Mucosa of stomach (tissue), 1 donor: ENCODE data around the gene SMC1B.
A peak's percentile ranks its signal among the peaks of the same experiment; 100 is the strongest.

ENCODE experiments used
- H3K27me3 ChIP-seq: one replicate; pipeline ENCODE4 v1.7.0; 2013; ENCODE audit warnings: mild to moderate bottlenecking, low read length; ENCODE audit not compliant: control insufficient read depth, insufficient read depth
- H3K36me3 ChIP-seq: one replicate; pipeline ENCODE4 v1.7.0; 2013; ENCODE audit warnings: low read length; ENCODE audit not compliant: control insufficient read depth, insufficient read depth
- H3K4me1 ChIP-seq: one replicate; pipeline ENCODE4 v1.7.0; 2013; ENCODE audit warnings: mild to moderate bottlenecking, low read length; ENCODE audit not compliant: control insufficient read depth, insufficient read depth
- H3K4me3 ChIP-seq: one replicate; pipeline ENCODE4 v1.7.0; 2013; ENCODE audit warnings: low read length
- H3K9ac ChIP-seq: one replicate; pipeline ENCODE4 v1.7.0; 2013; ENCODE audit warnings: mild to moderate bottlenecking, low read length, moderate library complexity
- H3K9me3 ChIP-seq: one replicate; pipeline ENCODE4 v1.7.0; 2013; ENCODE audit warnings: mild to moderate bottlenecking, low read length, moderate library complexity; ENCODE audit not compliant: control insufficient read depth
- donor health status: Pancreatic carcinoma.

Gene SMC1B

DNA sequence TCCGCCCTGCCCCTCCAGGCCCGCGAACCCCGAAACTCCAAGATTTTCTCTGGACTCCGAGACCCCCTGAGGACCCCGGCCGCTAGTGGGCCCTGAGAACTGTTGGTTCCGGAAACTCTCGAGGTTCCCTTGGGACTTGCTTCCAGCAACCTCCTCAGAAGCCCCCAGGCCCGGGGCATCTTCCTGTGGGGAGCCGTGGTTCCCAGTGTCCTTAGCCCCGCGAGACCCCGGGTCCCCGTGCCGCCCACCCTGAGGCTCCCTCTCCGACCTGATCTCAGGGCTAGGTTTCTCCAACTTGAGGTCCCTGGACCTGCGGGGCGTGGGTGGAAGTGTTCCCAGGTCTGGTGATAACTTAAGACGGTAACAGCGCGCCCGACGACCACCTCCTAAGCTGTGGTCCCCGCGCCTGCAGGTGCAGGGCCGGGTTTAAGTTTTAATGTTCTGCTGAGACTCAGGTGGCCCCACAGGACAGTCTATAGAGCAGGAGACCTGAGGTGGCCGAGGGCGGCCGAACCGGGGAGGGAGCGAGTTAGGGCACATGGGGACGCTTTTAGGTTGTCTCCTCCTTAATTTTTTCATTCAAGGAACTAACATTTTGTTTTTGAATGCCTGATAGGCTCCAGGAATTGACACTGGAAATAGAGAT lies 102.9 kb downstream of the SMC1B start:
- Histone ChIP-seq H3K9me3 (no peaks in the 10 kb centered on the region), H3K4me3 (peak overlapping the region; percentile 51), H3K36me3 (no peaks in the 10 kb centered on the region), H3K27me3 (no peaks in the 10 kb centered on the region), H3K4me1 (peaks cover 46% of the 10 kb centered on the region), H3K9ac (peak overlapping the region; percentile 80)

- no peaks in the 10 kb centered on the region for H3K27me3 ChIP-seq
- H3K9me3 ChIP-seq = no peaks in the 10 kb centered on the region
- H3K36me3 ChIP-seq = no peaks in the 10 kb centered on the region
- H3K4me1 ChIP-seq = peaks cover 39% of the 10 kb centered on the region
- H3K9ac ChIP-seq = peak within 1 kb of the TSS; percentile 80
- H3K4me3 ChIP-seq = peak within 1 kb of the TSS; percentile 54
Observed at GRCh38 chr22:45309422-45310227, 103.8 kb downstream of the SMC1B start, which contains the start of gene FAM118A. TSS of gene FAM118A (plus strand) at chr22:45309934. CDS start at chr22:45322380, 12,446 bp downstream.

DNA sequence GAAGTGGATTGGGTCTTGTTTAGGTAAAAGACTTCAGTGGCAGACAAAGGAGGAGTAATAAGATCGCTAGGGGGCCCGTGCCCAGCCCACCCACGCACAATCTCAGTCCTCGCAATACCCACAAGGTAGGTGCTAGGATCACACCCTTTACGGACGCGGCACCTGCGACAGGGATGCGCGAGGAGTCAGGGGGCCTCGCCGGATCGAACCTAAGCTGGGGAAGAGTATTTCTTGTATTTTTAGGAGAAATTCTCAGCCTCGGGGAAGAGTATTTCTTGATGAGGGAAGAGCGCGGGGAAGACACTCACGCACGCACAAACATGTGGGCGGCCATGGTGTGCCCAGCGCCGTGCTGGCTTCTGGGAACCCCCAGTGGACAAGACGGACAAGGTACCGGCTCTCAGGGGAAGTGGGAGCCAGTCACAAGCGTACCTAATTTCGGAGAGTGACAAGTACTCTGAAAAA lies 104.4 kb downstream of the SMC1B start:
- H3K4me3 ChIP-seq = peak overlapping the region; percentile 54
- H3K9me3 ChIP-seq = no peaks in the 10 kb centered on the region
- no peaks in the 10 kb centered on the region for H3K36me3 ChIP-seq
- H3K27me3 ChIP-seq = no peaks in the 10 kb centered on the region
- peaks cover 33% of the 10 kb centered on the region for H3K4me1 ChIP-seq
- peak overlapping the region; percentile 77 for H3K9ac ChIP-seq

DNA sequence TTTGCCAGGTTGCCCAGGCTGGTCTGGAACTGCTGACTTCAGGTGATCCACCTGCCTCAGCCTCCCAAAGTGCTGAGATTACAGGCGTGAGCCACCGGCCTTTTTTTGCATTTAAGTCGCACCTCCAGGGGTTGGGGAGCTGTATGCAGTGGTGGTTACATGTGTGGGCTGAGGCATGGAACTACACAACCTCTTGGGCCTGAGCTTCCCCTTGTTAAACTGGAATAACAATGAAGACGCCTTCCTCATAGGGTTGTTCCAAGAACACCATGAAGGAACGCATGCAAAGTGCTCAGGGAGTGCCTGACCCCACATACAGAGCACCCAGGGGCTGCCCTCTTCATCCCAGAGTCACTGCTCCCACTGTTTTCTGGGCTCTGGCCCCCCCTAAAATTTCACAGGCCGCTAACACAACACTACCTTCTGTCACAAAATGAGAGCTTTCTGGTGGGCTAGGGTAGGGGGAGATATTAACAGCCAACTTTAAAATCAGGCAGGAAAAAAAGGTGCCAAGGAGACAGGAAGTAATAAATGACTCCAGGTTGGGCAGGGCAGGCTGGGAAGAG lies 104.9 kb downstream of the SMC1B start:
- no peaks in the 10 kb centered on the region for H3K9me3 ChIP-seq
- H3K36me3 ChIP-seq = no peaks in the 10 kb centered on the region
- H3K9ac ChIP-seq = peak overlapping the region; percentile 77
- H3K4me1 ChIP-seq = peaks cover 28% of the 10 kb centered on the region
- H3K4me3 ChIP-seq = no peak overlapping the region
- no peaks in the 10 kb centered on the region for H3K27me3 ChIP-seq

GRCh38 chr22:45306139-45306538 lies 107.3 kb downstream of the SMC1B start:
- Histone ChIP-seq H3K9ac (no peak overlapping the region), H3K27me3 (no peaks in the 10 kb centered on the region)

GRCh38 chr22:45305456-45306075 lies 107.8 kb downstream of the SMC1B start:
- H3K9me3 ChIP-seq = no peaks in the 10 kb centered on the region
- peaks cover 12% of the 10 kb centered on the region for H3K4me1 ChIP-seq
- H3K4me3 ChIP-seq = no peak overlapping the region
- H3K36me3 ChIP-seq = no peaks in the 10 kb centered on the region
- H3K27me3 ChIP-seq = no peaks in the 10 kb centered on the region
- H3K9ac ChIP-seq = no peak overlapping the region

More at GRCh38 chr22:45306139-45306538, 107.3 kb downstream of the SMC1B start:
- H3K4me1 ChIP-seq = peaks cover 18% of the 10 kb centered on the region
- no peak overlapping the region for H3K4me3 ChIP-seq
- H3K9me3 ChIP-seq = no peaks in the 10 kb centered on the region
- no peaks in the 10 kb centered on the region for H3K36me3 ChIP-seq

GRCh38 chr22:45304971-45305370 lies 108.4 kb downstream of the SMC1B start:
- Histone ChIP-seq H3K9ac (no peak overlapping the region), H3K4me1 (peaks cover 9% of the 10 kb centered on the region), H3K9me3 (no peaks in the 10 kb centered on the region), H3K4me3 (no peak overlapping the region), H3K36me3 (no peaks in the 10 kb centered on the region), H3K27me3 (no peaks in the 10 kb centered on the region)

DNA sequence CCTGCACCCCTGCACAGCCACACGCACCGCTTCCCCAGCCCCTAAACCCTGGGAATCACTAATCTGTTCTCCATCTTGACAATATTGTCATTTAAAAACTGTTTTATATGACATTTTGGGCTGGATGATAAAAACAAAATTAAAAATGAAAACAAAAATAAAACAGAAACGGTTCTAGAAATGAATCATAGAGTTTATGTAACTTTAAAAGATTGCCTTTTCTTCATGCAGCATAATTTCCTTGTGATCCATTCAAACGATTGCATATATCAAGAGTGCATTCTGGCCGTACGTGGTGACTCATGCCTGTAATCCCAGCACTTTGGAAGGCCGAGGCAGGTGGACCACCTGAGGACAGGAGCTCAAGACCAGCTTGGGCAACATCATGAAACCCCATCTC lies 110.2 kb downstream of the SMC1B start:
- Histone ChIP-seq H3K36me3 (no peaks in the 10 kb centered on the region), H3K9ac (no peak overlapping the region), H3K4me3 (no peak overlapping the region), H3K27me3 (no peaks in the 10 kb centered on the region), H3K4me1 (no peaks in the 10 kb centered on the region), H3K9me3 (no peaks in the 10 kb centered on the region)

GRCh38 chr22:45302751-45303150 lies 110.6 kb downstream of the SMC1B start:
- Histone ChIP-seq H3K4me1 (no peaks in the 10 kb centered on the region), H3K4me3 (no peak overlapping the region), H3K9ac (no peak overlapping the region), H3K9me3 (no peaks in the 10 kb centered on the region), H3K36me3 (no peaks in the 10 kb centered on the region), H3K27me3 (no peaks in the 10 kb centered on the region)

- no peaks in the 10 kb centered on the region for H3K9me3 ChIP-seq
- H3K27me3 ChIP-seq = no peaks in the 10 kb centered on the region
- H3K4me3 ChIP-seq = no peak overlapping the region
- H3K36me3 ChIP-seq = no peaks in the 10 kb centered on the region
- H3K4me1 ChIP-seq = no peaks in the 10 kb centered on the region
- no peak overlapping the region for H3K9ac ChIP-seq
Observed at GRCh38 chr22:45298934-45299505, 114.4 kb downstream of the SMC1B start.

- H3K4me1 ChIP-seq = no peaks in the 10 kb centered on the region
- no peak overlapping the region for H3K9ac ChIP-seq
- H3K27me3 ChIP-seq = no peaks in the 10 kb centered on the region
- H3K4me3 ChIP-seq = no peak overlapping the region
- H3K36me3 ChIP-seq = no peaks in the 10 kb centered on the region
- H3K9me3 ChIP-seq = no peaks in the 10 kb centered on the region
Observed at GRCh38 chr22:45296628-45297297, 116.6 kb downstream of the SMC1B start.
